K562 (cell line): Measurements from ENCODE around the gene FANCI. TPM values are rescaled to one million over a fixed set of nuclear protein-coding genes. Genes with fewer than 3 reads are reported as not detected.

Experiments used
- CHAMP1 ChIP-seq: fragments of 450-650 bp; IDR thresholded peaks from 2 replicates; pipeline ENCODE4 v1.6.1; 2016; ENCODE audit warnings: mild to moderate bottlenecking
- GTF2A2 ChIP-seq: IDR thresholded peaks from 2 replicates; pipeline ENCODE4 v1.6.1; 2016; ENCODE audit warnings: mild to moderate bottlenecking, missing genetic modification characterization, missing compliant biosample characterization
- GTF2F1 ChIP-seq: IDR thresholded peaks from 2 replicates; pipeline ENCODE4 v1.6.1; 2011; ENCODE audit warnings: low read depth, low read length, improper control_type of control experiment
- HMGXB4 ChIP-seq: sonication (generic); formaldehyde crosslinking; IDR thresholded peaks from 2 replicates; pipeline ENCODE4 v1.8.1; 2023; ENCODE audit warnings: mild to moderate bottlenecking, missing genetic modification reagents
- PHF8 ChIP-seq: fragments of 200-600 bp; sonication (generic); IDR thresholded peaks from 2 replicates; pipeline ENCODE4 v1.6.1; 2012; ENCODE audit warnings: mixed run types, mild to moderate bottlenecking, inconsistent platforms, low read length, moderate library complexity, borderline replicate concordance
- POLR2A ChIP-seq: fragments of 450-650 bp; conservative IDR thresholded peaks from 2 replicates; pipeline ENCODE4 v1.6.1; 2016
- PPARD ChIP-seq: fragments of 250-450 bp; sonication (Bioruptor Pico); IDR thresholded peaks from 2 replicates; pipeline ENCODE4 v1.8.0; 2022; ENCODE audit warnings: inconsistent platforms, mild to moderate bottlenecking, moderate library complexity
- RCOR1 ChIP-seq, 2 experiments: IDR thresholded peaks; 2 replicates each; pipeline ENCODE4 v1.6.1; 2012; ENCODE audit warnings: low read depth in 2 of 2, low read length in 2 of 2, borderline replicate concordance in 1 of 2, improper control_type of control experiment in 1 of 2
- RHOXF2B ChIP-seq: fragments of 250-450 bp; sonication (Bioruptor Pico); conservative IDR thresholded peaks from 2 replicates; pipeline ENCODE4 v1.5.1; 2021
- SETDB1 ChIP-seq: IDR thresholded peaks from one replicate; pipeline ENCODE4 v1.6.1; 2012; ENCODE audit warnings: low read length, control low read depth, inconsistent platforms
- TBL1XR1 ChIP-seq, 2 experiments: IDR thresholded peaks; 2 replicates each; pipeline ENCODE4 v1.6.1; 2012; ENCODE audit warnings: improper control_type of control experiment in 2 of 2, low read length in 2 of 2, mild to moderate bottlenecking in 1 of 2
- THAP12 ChIP-seq: fragments of 250-450 bp; sonication (Bioruptor Pico); IDR thresholded peaks from 2 replicates; pipeline ENCODE4 v1.9.0; 2021; ENCODE audit warnings: mild to moderate bottlenecking, inconsistent platforms
- ZBED1 ChIP-seq: IDR thresholded peaks from 2 replicates; pipeline ENCODE4 v1.6.1; 2014
- ZNF589 ChIP-seq: fragments of 200-800 bp; sonication (Bioruptor generic); IDR thresholded peaks from 2 replicates; pipeline ENCODE4 v1.6.1; 2016; ENCODE audit warnings: low read depth, missing genetic modification characterization, missing compliant biosample characterization
- ZNF609 ChIP-seq: sonication (generic); formaldehyde crosslinking; IDR thresholded peaks from 2 replicates; pipeline ENCODE4 v1.8.1; 2023; ENCODE audit warnings: missing genetic modification reagents, mild to moderate bottlenecking, borderline replicate concordance
- ZNF79 ChIP-seq: fragments of 250-450 bp; sonication (Bioruptor Pico); IDR thresholded peaks from 2 replicates; pipeline ENCODE4 v1.4.0; 2020; ENCODE audit warnings: low read depth, mild to moderate bottlenecking, moderate library complexity
- polyA plus RNA-seq, 8 experiments: library from polyadenylated mRNA; depleted of rRNA in 4 of 8; stranded (reverse) in 5 of 8; unstranded in 3 of 8; fragments of >200 nt; fragmentation: Nextera tagmentation in 2 of 8; fragmentation: Illumina TruSeq in 1 of 8; extraction: Ambion mirVana in 2 of 8; extraction: Trizol in 1 of 8; gene quantifications; 2 replicates each; pipeline versions ENCODE4 v1.2.1 to v1.2.3, GENCODE V29; 2011 to 2014; ENCODE audit warnings: inconsistent platforms in 1 of 8, missing spikeins in 1 of 8
- total RNA-seq, 7 experiments: library from RNA; depleted of rRNA in 6 of 7; stranded (reverse); fragments of >200 nt in 6 of 7; fragmentation: Illumina TruSeq in 2 of 7; extraction: Trizol in 2 of 7; gene quantifications; 2 replicates each; pipeline versions ENCODE4 v1.2.1 to v1.2.3, GENCODE V29; 2011 to 2021; ENCODE audit warnings: low replicate concordance in 1 of 7

The FANCI gene
- total and polyA plus RNA-seq, 9 of the 15 experiments (the other 6 are each of a cell fraction or from before 2014, with no cell fraction given): 72.1 to 165 (median 131) TPM

- TF ChIP-seq ZNF609 (0 out of 2 replicates have a peak, but pooled peaks have one; percentile 57), RCOR1 (IDR thresholded peaks at IDR 0.05; ENCODE audit: borderline replicate concordance in 1 of 2, low read depth in 2 of 2, low read length in 2 of 2) (peak in 1 of 2 experiments; percentile 67; a peak in 2 of 4 replicates), ZNF589 (no peak), HMGXB4 (CRISPR knock-in tag) (peak; percentile 64; the same call in 1 of the 2 replicates), GTF2A2 (tag) (no peak), PPARD (CRISPR knock-in tag) (no peak), RHOXF2B (CRISPR knock-in tag) (no peak), PHF8 (peak; percentile 88; the same call in 1 of the 2 replicates), POLR2A (peak; percentile 89), CHAMP1 (no peak; the same call in 1 of the 2 replicates), ZNF79 (CRISPR knock-in tag) (no peak), SETDB1 (no peak), TBL1XR1 (IDR thresholded peaks at IDR 0.05; ENCODE audit: low read length in 2 of 2) (peak in 1 of 2 experiments; percentile 27; a peak in 1 of 4 replicates), ZBED1 (peak; percentile 25; the same call in 1 of the 2 replicates), GTF2F1 (no peak; the same call in 1 of the 2 replicates), THAP12 (CRISPR knock-in tag) (no peak)
Measured at GRCh38 chr15:89243691-89244573, at the start of gene FANCI (continued).
